HG03045 (cell line): ENCODE results near the gene CTXN1.
"Not testable (repeated sequence)": the region's sequence is repeated elsewhere in the genome, so short reads cannot be mapped to it uniquely, and the experiment has no call there.

ENCODE experiments used
- ATAC-seq: cut with Tn5 transposase; IDR thresholded peaks from one replicate; pipeline ENCODE4 v1.9.1; 2021; ENCODE audit warnings: mild to moderate bottlenecking, moderate library complexity; ENCODE audit not compliant: unreplicated experiment

Gene CTXN1

DNA sequence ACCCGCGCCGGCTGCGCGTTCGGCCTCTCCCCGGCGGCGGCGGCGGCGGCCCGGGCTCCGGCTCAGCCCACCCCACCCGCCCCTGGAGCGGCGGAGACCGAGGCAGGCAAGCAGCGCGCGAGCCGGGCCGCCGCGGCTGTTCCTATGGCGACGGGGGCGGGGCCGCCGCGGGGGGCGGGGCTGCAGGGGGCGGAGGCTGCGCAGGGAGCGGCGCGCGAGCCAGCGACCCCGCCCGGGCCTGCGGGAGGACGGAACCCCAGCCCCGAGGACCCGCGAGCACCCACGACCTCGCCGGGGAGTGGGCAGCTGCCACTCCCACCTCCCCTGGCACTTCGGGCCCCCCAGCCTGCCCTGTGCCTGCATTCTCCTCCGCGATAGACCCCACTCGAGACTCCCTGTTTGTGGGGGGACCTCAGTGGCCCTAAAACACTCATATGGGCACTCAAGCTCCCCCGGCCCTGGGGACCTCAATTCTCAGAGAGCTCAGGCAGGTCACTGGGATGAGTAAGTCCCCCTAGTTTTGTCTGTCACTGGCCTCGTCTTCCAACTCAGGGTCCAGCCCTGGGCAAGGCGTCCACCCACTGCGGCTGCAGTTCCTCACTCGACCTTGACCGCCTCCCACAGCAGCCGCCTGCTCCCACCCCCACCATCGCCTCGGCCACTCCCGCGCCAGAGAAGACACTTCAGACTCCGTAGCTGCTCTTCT is at the start of gene CTXN1:
Gene CTXN1, minus strand, starts transcription at position 115 of the 706 bp plus-strand sequence. CDS start 597 bp downstream, outside the sequence.
- peak; percentile 35 for ATAC-seq

- ATAC-seq, result no peak
These were observed 49.1 kb upstream of the CTXN1 start for GRCh38 chr19:7975037-7975436.

GRCh38 chr19:7973883-7974282 is 47.9 kb upstream of the CTXN1 start:
- ATAC-seq, result no peak

GRCh38 chr19:7971553-7972520 is 45.9 kb upstream of the CTXN1 start:
- ATAC-seq, result no peak

GRCh38 chr19:7970716-7971448 is 44.9 kb upstream of the CTXN1 start:
- ATAC-seq, result no peak

- no peak for ATAC-seq
These were observed 43.6 kb upstream of the CTXN1 start for GRCh38 chr19:7969555-7969939.

DNA sequence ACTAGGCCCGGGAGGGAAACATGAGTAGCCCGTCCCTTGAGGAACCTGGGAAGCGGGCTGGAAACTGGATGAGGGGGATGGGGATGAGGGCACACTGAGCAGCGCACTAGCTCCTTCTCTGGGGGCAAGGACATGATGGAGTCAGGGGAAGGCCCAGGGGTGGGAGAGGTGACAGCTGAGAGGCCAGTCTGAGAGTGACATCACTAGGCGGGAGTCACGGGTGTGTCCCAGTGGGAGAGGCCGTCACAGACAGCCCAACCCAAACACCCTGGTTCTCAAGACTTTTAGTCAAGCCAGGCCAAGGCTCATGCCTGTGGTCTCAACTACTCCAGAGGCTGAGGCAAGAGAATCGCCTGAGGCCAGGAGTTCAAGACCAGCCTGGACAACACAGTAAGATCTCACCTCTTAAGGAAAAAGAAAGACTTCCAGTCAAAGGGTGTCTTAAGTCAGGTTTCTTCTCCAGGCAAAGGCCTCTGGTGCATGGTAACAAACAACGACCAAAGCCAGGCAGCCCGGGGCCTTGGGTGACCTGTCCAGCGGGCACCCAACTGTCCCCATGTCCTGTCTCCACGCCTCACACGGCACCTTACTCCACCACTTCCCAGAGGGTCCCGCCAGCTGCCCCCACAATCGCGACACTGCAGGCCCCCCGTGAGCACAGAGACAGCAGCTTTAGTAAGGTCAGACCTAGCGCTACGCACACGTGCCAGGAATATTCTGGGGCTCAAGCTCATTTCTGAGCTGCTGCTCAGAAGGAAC is 43.0 kb upstream of the CTXN1 start:
- no peak for ATAC-seq

GRCh38 chr19:7968008-7968795 is 42.3 kb upstream of the CTXN1 start:
- ATAC-seq, result no peak

DNA sequence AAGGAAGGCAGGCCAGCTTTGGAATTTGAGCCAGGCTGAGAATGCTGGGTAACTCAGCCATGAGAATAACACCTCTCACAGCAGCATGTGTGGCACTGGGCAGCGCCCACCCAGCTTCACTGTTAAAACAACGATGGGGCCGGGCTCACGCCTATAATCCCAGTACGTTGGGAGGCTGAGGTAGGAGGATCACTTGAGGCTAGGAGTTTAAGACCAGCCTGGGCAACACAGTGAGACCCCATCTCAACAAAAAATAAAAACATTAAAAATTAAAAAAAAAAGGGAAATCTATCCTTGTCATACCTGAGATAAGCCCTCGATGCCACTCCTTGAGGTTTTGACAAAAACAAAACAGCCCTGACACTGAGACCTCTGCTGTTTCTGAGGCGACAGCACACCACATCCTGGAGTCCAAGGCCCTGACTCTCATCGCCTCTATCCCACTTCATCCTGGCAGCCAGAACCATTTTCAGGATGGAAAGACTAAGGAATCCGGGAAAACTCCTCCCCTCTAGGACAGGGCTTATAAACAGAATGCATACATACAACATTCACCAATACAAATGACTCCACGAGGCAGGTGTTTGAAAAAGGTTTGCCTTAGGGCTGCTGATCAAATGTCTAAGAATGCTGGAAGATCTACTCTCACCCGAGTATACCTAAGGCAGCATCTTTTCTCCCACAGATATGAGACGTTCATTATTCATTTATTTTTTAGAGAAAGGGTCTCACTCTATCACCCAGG is 40.2 kb upstream of the CTXN1 start:
- no peak for ATAC-seq

- ATAC-seq, result no peak
These were observed 39.4 kb upstream of the CTXN1 start for GRCh38 chr19:7965259-7965841.

DNA sequence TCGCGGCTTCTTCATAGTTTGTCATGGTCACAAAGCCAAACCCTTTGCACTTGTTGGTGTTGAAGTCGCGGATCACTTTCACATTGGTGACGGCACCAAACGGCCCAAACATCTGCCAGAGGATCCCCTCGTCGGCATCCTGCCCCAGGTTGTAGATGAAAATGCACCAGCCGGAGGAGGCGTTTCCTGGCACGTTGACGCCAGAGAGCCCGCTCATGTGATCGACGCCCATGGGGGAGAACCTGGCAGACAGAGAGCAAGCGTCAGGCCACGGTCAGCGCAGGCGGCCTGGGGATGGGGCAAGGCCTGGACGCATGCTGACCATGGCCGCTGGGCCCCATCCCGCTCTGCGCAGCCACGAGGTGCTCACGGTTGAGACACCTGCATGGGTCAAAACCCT is 37.6 kb upstream of the CTXN1 start:
- ATAC-seq, result no peak

DNA sequence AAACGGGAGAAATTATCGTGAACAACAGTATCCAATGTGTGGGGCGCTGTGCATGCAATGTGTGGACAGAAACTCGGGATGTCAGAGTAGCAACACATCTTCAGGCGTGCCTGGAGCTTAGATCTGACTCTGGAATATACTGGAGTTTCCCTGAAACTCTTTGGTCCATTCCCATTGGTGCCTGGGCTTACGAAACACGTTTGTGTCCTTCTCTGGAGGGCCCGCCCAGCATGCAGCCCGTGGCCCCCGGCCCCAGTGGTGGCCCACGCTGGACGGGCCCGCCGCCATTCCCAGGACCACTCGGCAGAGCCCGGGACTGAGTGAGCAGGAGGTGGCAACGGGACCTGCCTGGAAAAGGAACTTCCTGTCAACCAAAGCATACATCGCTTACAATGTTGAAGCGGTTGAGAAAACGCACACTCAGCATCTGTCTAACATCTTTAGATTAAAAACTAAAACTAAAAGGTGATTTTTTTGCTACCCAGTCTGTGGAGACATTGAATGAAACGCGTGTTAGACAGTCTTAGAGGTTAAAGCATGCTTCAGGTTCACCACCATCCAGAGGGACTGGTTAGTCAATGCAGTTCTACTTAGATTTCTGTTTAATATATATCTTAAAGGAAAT is 36.8 kb upstream of the CTXN1 start:
- ATAC-seq, result no peak

- no peak for ATAC-seq
These were observed 36.1 kb upstream of the CTXN1 start for GRCh38 chr19:7961920-7962626.

DNA sequence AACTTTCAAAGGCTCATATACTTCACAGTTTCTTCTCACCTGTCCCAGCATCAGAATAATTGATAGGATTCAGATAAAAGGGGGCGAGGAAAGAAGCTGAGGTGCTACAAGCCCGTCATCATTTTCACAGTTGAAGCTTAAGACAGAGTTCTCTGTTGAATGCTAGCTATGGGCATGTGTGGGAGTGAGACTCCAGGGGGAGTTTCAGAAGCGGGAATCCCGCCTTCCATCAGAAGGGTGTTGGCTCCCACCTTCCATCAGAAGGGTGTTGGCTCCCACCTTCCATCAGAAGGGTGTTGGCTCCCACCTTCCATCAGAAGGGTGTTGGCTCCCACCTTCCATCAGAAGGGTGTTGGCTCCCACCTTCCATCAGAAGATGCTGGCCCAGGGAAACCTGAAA is 35.1 kb upstream of the CTXN1 start:
- ATAC-seq, result not testable (repeated sequence)

GRCh38 chr19:7959211-7959610 is 33.3 kb upstream of the CTXN1 start:
- ATAC-seq, result no peak

DNA sequence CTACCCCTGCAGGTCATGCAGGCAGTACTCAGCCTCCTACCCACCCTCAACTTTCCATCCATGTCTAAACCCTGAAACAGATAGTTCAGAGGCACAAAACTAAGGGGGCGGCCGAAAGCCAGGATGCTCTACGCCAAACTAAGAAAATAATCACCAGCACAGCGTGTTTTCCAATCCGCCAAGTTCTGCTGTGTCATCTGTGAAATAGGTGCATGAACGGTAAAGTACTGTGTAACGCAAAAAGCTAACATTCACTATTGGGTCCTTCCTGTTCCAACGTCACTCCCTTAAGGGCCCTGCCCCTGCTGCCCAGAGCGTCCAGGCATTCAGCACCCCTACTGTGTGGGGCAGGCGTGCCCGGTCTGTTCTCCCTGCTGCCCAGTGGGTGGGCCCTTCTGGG is 29.8 kb upstream of the CTXN1 start:
- no peak for ATAC-seq

DNA sequence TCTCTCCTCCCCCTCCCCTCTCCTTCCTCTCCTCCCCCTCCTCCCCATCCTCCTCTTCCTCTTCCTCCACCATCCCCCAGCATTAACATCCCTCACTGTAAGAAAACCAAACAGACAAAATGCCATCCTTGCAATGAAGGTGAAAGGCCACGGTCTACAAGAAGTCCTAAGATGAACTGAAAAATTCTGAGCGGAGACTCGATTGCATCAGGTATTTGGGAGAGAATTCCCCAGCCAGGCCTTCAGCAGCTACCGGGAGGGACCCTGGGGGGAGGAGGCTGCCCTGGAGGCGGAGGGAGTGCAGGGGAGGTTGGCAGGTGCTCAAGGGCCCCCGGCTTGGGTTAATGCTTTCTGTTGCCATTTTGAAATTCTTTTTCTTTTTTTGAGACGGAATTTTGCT is 27.6 kb upstream of the CTXN1 start:
- no peak for ATAC-seq

GRCh38 chr19:7953060-7953459 is 27.1 kb upstream of the CTXN1 start:
- ATAC-seq, result no peak
